Erythroblast (primary cell): ENCODE data around the gene DBF4.

Source experiments
- GATA1 ChIP-seq: IDR thresholded peaks from 2 replicates; pipeline ENCODE4 v1.6.1; 2011; ENCODE audit warnings: low read depth, mild to moderate bottlenecking, control low read depth, low read length, moderate library complexity
- POLR2A ChIP-seq: IDR thresholded peaks from 2 replicates; pipeline ENCODE4 v1.6.1; 2011; ENCODE audit warnings: mild to moderate bottlenecking, low read length

- TF ChIP-seq POLR2A (no peak), GATA1 (no peak)
Measured at GRCh38 chr7:87833130-87833529, 43.2 kb upstream of the DBF4 start.
